GM23248 (cell line): ENCODE results near the gene MAP3K20. TPM values are rescaled to one million over a fixed set of nuclear protein-coding genes. Genes with fewer than 3 reads are reported as not detected.

Source experiments
- DNase-seq: peaks from one replicate; pipeline ENCODE4 v3.0.0-alpha.2; 2015
- H2AFZ ChIP-seq: fragments of 200-600 bp; sonication (generic); 2 replicates; pipeline ENCODE4 v1.6.1; 2016; ENCODE audit warnings: antibody characterized with exemption
- H3F3A ChIP-seq: fragments of 200-600 bp; sonication (generic); 2 replicates; pipeline ENCODE4 v1.6.1; 2016; ENCODE audit warnings: mild to moderate bottlenecking, antibody characterized with exemption, mixed run types; ENCODE audit not compliant: insufficient read depth
- H3K27ac ChIP-seq: fragments of 200-600 bp; sonication (generic); 2 replicates; pipeline ENCODE4 v1.5.1; 2016; ENCODE audit warnings: mild to moderate bottlenecking
- H3K27me3 ChIP-seq: fragments of 200-600 bp; sonication (generic); replicated peaks from 2 replicates; pipeline ENCODE4 v1.6.1; 2016; ENCODE audit warnings: mild to moderate bottlenecking; ENCODE audit not compliant: insufficient read depth
- H3K36me3 ChIP-seq: fragments of 200-600 bp; sonication (generic); 2 replicates; pipeline ENCODE4 v1.6.1; 2016; ENCODE audit warnings: low read depth, mild to moderate bottlenecking
- H3K4me1 ChIP-seq: fragments of 200-600 bp; sonication (generic); 2 replicates; pipeline ENCODE4 v1.6.1; 2016; ENCODE audit warnings: mild to moderate bottlenecking; ENCODE audit not compliant: insufficient read depth
- H3K4me2 ChIP-seq: fragments of 200-600 bp; sonication (generic); one replicate; pipeline ENCODE4 v1.6.1; 2016; ENCODE audit warnings: mild to moderate bottlenecking; ENCODE audit not compliant: unreplicated experiment
- H3K4me3 ChIP-seq: fragments of 200-600 bp; sonication (generic); 2 replicates; pipeline ENCODE4 v1.5.1; 2016; ENCODE audit warnings: mild to moderate bottlenecking
- H3K79me2 ChIP-seq: fragments of 200-600 bp; sonication (generic); 2 replicates; pipeline ENCODE4 v1.6.1; 2016; ENCODE audit warnings: mild to moderate bottlenecking; ENCODE audit not compliant: insufficient read depth
- H3K9ac ChIP-seq: fragments of 200-600 bp; sonication (generic); 2 replicates; pipeline ENCODE4 v1.6.1; 2016; ENCODE audit warnings: mild to moderate bottlenecking
- H3K9me2 ChIP-seq: fragments of 200-600 bp; sonication (generic); 2 replicates; pipeline ENCODE4 v1.6.1; 2016; ENCODE audit warnings: mixed run types, mild to moderate bottlenecking, moderate library complexity; ENCODE audit not compliant: insufficient read depth
- H3K9me3 ChIP-seq: fragments of 200-600 bp; sonication (generic); one replicate; pipeline ENCODE4 v1.6.1; 2017; ENCODE audit warnings: low read depth
- H4K20me1 ChIP-seq: fragments of 200-600 bp; sonication (generic); 2 replicates; pipeline ENCODE4 v1.6.0; 2016; ENCODE audit not compliant: insufficient read depth
- EZH2 ChIP-seq: fragments of 200-600 bp; sonication (generic); IDR thresholded peaks from 2 replicates; pipeline ENCODE4 v1.6.1; 2018; ENCODE audit warnings: antibody characterized with exemption, mild to moderate bottlenecking; ENCODE audit not compliant: insufficient read depth, poor library complexity, severe bottlenecking
- EZH2phosphoT487 ChIP-seq: fragments of 200-600 bp; sonication (generic); IDR thresholded peaks from 2 replicates; pipeline ENCODE4 v1.6.1; 2018; ENCODE audit warnings: antibody characterized with exemption, moderate library complexity, mild to moderate bottlenecking, low read depth; ENCODE audit not compliant: insufficient read depth
- WGBS, 2 experiments: methylation state at CpG; one replicate each; pipeline ENCODE4 v1.1.6; 2015 to 2017; ENCODE audit warnings: low lambda C conversion rate in 2 of 2, low coverage in 1 of 2; ENCODE audit errors: missing lambda C conversion rate in 2 of 2; 5-methylcytosine and 5-hydroxymethylcytosine counted together
- in situ Hi-C: fragments of 300-500 bp; cut with MboI; formaldehyde crosslinking; loops from 2 replicates; pipeline ENCODE4 v1.15.0; 2020
- polyA plus RNA-seq: library from polyadenylated mRNA; unstranded; fragments of >200 nt; fragmentation: Nextera tagmentation; extraction: Ambion mirVana; gene quantifications from 2 replicates; pipeline ENCODE4 v1.2.1, GENCODE V29; 2016
- total RNA-seq: library from RNA; depleted of rRNA; stranded (reverse); fragments of >200 nt; shearing (Covaris generic); gene quantifications from 2 replicates; pipeline ENCODE4 v1.2.3, GENCODE V29; 2014

MAP3K20 gene
- total and polyA plus RNA-seq, 2 experiments from 2014 or later = 55.0 to 68.9 TPM

DNA sequence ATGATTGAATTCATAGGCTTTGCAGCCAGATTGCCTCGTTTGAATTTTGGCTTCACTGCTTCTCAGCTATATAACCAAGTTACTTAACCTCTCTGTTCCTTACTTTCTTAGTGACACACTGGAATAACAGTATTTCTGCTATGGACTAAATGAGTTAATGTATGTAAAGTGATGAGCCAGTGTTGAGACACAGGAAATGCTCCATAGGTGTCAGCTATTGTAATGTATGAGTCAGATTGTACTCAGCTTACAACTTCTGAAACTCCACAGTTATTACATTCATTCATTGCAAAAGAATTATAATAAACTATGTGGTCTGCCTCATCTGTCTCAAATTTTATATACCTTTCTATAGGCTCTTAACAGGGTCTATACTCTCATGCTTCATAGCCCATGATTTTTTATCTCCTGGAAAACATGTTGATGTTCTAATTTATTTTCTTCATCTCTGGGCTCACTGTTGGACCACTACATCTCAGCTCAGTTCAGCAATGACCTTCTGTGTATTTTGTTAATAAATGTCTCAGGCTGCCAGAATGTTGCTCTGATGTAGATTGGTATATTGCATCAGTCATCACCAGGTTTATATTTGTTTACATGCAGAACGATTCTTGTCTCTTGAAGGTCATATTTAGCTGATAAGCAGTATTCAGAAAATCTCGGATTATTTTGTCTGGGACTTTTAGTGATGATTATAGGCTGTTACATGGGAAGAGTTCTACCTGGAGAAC is 76.2 kb downstream of the MAP3K20 start:
- Histone ChIP-seq H2AFZ (no peak overlapping the region), H3F3A (peaks cover 48% of the 10 kb centered on the region), H3K27ac (peak overlapping the region; percentile 51), H3K79me2 (peaks cover 59% of the 10 kb centered on the region), H3K9me2 (no peaks in the 10 kb centered on the region), H3K4me2 (peak overlapping the region; percentile 64), H3K27me3 (no peaks in the 10 kb centered on the region), H3K4me1 (peaks cover 58% of the 10 kb centered on the region), H4K20me1 (no peaks in the 10 kb centered on the region), H3K4me3 (peak overlapping the region; percentile 3; the same call in 1 of the 2 replicates), H3K9me3 (no peaks in the 10 kb centered on the region), H3K9ac (peak overlapping the region; percentile 6), H3K36me3 (no peaks in the 10 kb centered on the region)
- TF ChIP-seq EZH2 (no peak), EZH2phosphoT487 (0 out of 2 replicates have a peak, but pooled peaks have one; percentile 57)
- in situ Hi-C loops = no loop called here
- 15% methylated on average over 3 of the region's 3 CpGs for WGBS, 2 experiments
- peak; percentile 86 for DNase-seq

DNA sequence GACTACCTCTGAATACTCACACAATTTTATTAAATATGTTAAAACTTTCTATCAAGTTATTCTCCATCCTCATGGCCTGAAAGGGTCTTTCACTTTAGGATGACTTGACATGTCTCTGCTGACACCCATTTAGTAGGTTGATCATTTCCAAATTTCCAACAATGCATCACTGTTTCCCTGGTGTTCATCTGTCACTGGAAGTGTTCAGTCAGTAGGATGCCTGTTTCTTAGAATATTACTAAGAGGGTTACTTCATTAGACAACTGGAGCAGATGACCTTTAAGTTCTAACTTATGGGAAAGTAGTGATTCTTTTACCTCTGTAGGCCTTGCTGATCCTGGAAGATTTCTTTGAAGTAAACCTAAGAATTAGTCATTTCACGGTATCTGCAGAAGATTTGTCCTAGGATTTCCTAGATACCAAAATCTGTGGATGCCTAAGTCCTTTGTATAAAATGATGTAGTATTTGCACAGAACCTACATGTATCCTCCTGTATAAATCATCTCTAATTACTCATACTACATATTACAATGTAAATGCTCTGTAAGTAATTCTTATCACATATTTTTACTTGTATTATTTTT is 77.7 kb downstream of the MAP3K20 start:
- Histone ChIP-seq H3K79me2 (peaks cover 72% of the 10 kb centered on the region), H3K9ac (no peak overlapping the region), H3K9me3 (no peaks in the 10 kb centered on the region), H3K4me3 (no peak overlapping the region), H3K4me2 (no peak overlapping the region), H3K9me2 (peaks cover under 1% of the 10 kb centered on the region; the same call in 1 of the 2 replicates), H3F3A (peaks cover 48% of the 10 kb centered on the region), H3K27ac (no peak overlapping the region), H2AFZ (no peak overlapping the region), H3K36me3 (no peaks in the 10 kb centered on the region), H4K20me1 (no peaks in the 10 kb centered on the region), H3K27me3 (no peaks in the 10 kb centered on the region), H3K4me1 (peaks cover 55% of the 10 kb centered on the region)
- 67 to 70% methylated on average over 1 of the region's 1 CpG for WGBS, 2 experiments
- TF ChIP-seq EZH2phosphoT487 (no peak), EZH2 (no peak)
- peak; percentile 33 for DNase-seq
- in situ Hi-C loops = no loop called here

DNA sequence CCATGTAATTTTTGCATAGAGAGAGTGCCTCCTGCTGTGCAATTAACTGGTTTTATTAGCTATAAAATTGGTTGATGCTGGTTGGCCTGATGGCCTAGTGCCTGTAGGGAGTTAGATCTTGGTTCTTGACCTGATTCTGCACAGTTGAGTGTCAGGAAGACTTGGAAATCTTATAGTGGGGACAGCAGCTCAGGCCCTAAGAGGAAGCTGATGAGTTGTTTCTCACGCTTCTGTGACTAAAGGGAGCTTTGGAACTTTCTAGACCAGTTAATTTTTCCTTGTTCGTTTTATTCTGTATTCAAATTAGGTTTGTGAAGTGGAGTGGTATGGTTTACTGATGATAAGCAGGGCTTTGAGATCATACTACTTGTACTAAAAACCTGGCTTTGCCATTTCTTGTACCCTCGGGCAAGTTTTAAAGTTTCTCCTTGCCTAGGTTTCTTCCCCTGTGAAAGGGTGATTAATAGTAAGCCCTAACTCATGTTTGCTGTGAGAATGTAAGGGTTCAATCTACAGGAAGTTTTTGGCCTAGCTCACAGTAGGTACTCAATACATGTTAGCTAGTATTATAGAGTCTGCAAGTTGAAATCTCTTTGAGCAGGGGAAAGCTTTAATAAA is 82.1 kb downstream of the MAP3K20 start:
- H3K4me3 ChIP-seq = no peak overlapping the region
- no peak overlapping the region for H2AFZ ChIP-seq
- peaks cover 7% of the 10 kb centered on the region; the same call in 1 of the 2 replicates for H3K9me2 ChIP-seq
- TF ChIP-seq EZH2phosphoT487 (no peak), EZH2 (no peak)
- H3K4me2 ChIP-seq = no peak overlapping the region
- in situ Hi-C loops = no loop called here
- peaks cover 87% of the 10 kb centered on the region for H3K79me2 ChIP-seq
- no peaks in the 10 kb centered on the region for H4K20me1 ChIP-seq
- H3K9me3 ChIP-seq = no peaks in the 10 kb centered on the region
- H3K27ac ChIP-seq = no peak overlapping the region
- H3K9ac ChIP-seq = no peak overlapping the region
- peaks cover 39% of the 10 kb centered on the region for H3K4me1 ChIP-seq
- WGBS, 2 experiments = 87 to 88% methylated on average over 3 of the region's 3 CpGs
- peaks cover 38% of the 10 kb centered on the region for H3F3A ChIP-seq
- DNase-seq = no peak
- H3K36me3 ChIP-seq = no peaks in the 10 kb centered on the region
- no peaks in the 10 kb centered on the region for H3K27me3 ChIP-seq

DNA sequence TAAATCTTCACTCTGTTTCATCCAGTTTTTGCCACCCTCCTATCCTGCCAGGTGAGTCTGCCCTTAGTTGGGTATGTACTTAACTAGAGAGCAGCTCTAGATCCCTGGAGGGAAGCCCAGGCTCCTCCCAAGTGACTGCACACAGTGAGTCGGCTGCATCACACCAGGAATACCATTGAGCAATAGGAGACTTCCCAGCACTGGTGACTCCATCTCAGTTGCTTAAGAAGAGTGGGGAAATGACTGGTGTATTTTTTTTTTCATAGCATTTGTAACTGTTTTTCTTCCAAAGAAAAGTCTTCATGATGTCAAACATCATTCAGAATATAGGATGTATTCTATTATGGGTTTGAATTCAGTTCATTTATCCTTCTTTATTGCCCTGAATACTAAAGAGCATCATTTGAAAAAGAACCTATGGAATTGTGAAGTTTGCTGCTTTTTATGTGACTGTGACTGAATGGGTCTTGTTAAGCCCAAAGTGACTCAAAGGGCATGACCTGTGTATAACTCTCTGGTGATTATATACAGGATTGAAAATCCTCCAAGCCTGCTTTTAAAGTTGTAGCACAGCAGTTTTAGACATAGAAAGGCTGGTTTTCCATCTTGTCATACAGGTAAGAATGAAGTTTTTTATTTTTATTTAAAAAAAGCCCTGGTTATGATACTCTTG is 84.3 kb downstream of the MAP3K20 start:
- Histone ChIP-seq H3K4me2 (peak overlapping the region; percentile 83), H3F3A (peaks cover 30% of the 10 kb centered on the region), H3K27ac (peak overlapping the region; percentile 90), H3K9ac (peak overlapping the region; percentile 71), H3K36me3 (no peaks in the 10 kb centered on the region), H3K9me2 (peaks cover 7% of the 10 kb centered on the region; the same call in 1 of the 2 replicates), H3K4me1 (peaks cover 33% of the 10 kb centered on the region), H3K27me3 (no peaks in the 10 kb centered on the region), H4K20me1 (no peaks in the 10 kb centered on the region), H3K4me3 (peak overlapping the region; percentile 56), H3K79me2 (peaks cover 90% of the 10 kb centered on the region), H3K9me3 (no peaks in the 10 kb centered on the region), H2AFZ (peak overlapping the region; percentile 72)
- in situ Hi-C loops = no loop called here
- DNase-seq = peak; percentile 99
- 0 out of 2 replicates have a peak, but pooled peaks have one; percentile 26 for TF ChIP-seq EZH2phosphoT487
- TF ChIP-seq EZH2 = no peak
- WGBS, 2 experiments = 0% methylated on average over 1 of the region's 1 CpG
